GM23248 (cell line): ENCODE measurements around the gene BTBD18. TPM values are rescaled to one million over a fixed set of nuclear protein-coding genes. Genes with fewer than 3 reads are reported as not detected.
A peak's percentile ranks its signal among the peaks of the same experiment; 100 is the strongest.
"Not testable (repeated sequence)": the region's sequence is repeated elsewhere in the genome, so short reads cannot be mapped to it uniquely, and the experiment has no call there.

Source experiments
- DNase-seq: peaks from one replicate; pipeline ENCODE4 v3.0.0-alpha.2; 2015
- H2AFZ ChIP-seq: fragments of 200-600 bp; sonication (generic); 2 replicates; pipeline ENCODE4 v1.6.1; 2016; ENCODE audit warnings: antibody characterized with exemption
- H3F3A ChIP-seq: fragments of 200-600 bp; sonication (generic); 2 replicates; pipeline ENCODE4 v1.6.1; 2016; ENCODE audit warnings: mild to moderate bottlenecking, antibody characterized with exemption, mixed run types; ENCODE audit not compliant: insufficient read depth
- H3K27ac ChIP-seq: fragments of 200-600 bp; sonication (generic); 2 replicates; pipeline ENCODE4 v1.5.1; 2016; ENCODE audit warnings: mild to moderate bottlenecking
- H3K27me3 ChIP-seq: fragments of 200-600 bp; sonication (generic); replicated peaks from 2 replicates; pipeline ENCODE4 v1.6.1; 2016; ENCODE audit warnings: mild to moderate bottlenecking; ENCODE audit not compliant: insufficient read depth
- H3K36me3 ChIP-seq: fragments of 200-600 bp; sonication (generic); 2 replicates; pipeline ENCODE4 v1.6.1; 2016; ENCODE audit warnings: low read depth, mild to moderate bottlenecking
- H3K4me1 ChIP-seq: fragments of 200-600 bp; sonication (generic); 2 replicates; pipeline ENCODE4 v1.6.1; 2016; ENCODE audit warnings: mild to moderate bottlenecking; ENCODE audit not compliant: insufficient read depth
- H3K4me2 ChIP-seq: fragments of 200-600 bp; sonication (generic); one replicate; pipeline ENCODE4 v1.6.1; 2016; ENCODE audit warnings: mild to moderate bottlenecking; ENCODE audit not compliant: unreplicated experiment
- H3K4me3 ChIP-seq: fragments of 200-600 bp; sonication (generic); 2 replicates; pipeline ENCODE4 v1.5.1; 2016; ENCODE audit warnings: mild to moderate bottlenecking
- H3K79me2 ChIP-seq: fragments of 200-600 bp; sonication (generic); 2 replicates; pipeline ENCODE4 v1.6.1; 2016; ENCODE audit warnings: mild to moderate bottlenecking; ENCODE audit not compliant: insufficient read depth
- H3K9ac ChIP-seq: fragments of 200-600 bp; sonication (generic); 2 replicates; pipeline ENCODE4 v1.6.1; 2016; ENCODE audit warnings: mild to moderate bottlenecking
- H3K9me2 ChIP-seq: fragments of 200-600 bp; sonication (generic); 2 replicates; pipeline ENCODE4 v1.6.1; 2016; ENCODE audit warnings: mixed run types, mild to moderate bottlenecking, moderate library complexity; ENCODE audit not compliant: insufficient read depth
- H3K9me3 ChIP-seq: fragments of 200-600 bp; sonication (generic); one replicate; pipeline ENCODE4 v1.6.1; 2017; ENCODE audit warnings: low read depth
- H4K20me1 ChIP-seq: fragments of 200-600 bp; sonication (generic); 2 replicates; pipeline ENCODE4 v1.6.0; 2016; ENCODE audit not compliant: insufficient read depth
- EZH2 ChIP-seq: fragments of 200-600 bp; sonication (generic); IDR thresholded peaks from 2 replicates; pipeline ENCODE4 v1.6.1; 2018; ENCODE audit warnings: antibody characterized with exemption, mild to moderate bottlenecking; ENCODE audit not compliant: insufficient read depth, poor library complexity, severe bottlenecking
- EZH2phosphoT487 ChIP-seq: fragments of 200-600 bp; sonication (generic); IDR thresholded peaks from 2 replicates; pipeline ENCODE4 v1.6.1; 2018; ENCODE audit warnings: antibody characterized with exemption, moderate library complexity, mild to moderate bottlenecking, low read depth; ENCODE audit not compliant: insufficient read depth
- WGBS, 2 experiments: methylation state at CpG; one replicate each; pipeline ENCODE4 v1.1.6; 2015 to 2017; ENCODE audit warnings: low lambda C conversion rate in 2 of 2, low coverage in 1 of 2; ENCODE audit errors: missing lambda C conversion rate in 2 of 2; 5-methylcytosine and 5-hydroxymethylcytosine counted together
- in situ Hi-C: fragments of 300-500 bp; cut with MboI; formaldehyde crosslinking; loops from 2 replicates; pipeline ENCODE4 v1.15.0; 2020
- polyA plus RNA-seq: library from polyadenylated mRNA; unstranded; fragments of >200 nt; fragmentation: Nextera tagmentation; extraction: Ambion mirVana; gene quantifications from 2 replicates; pipeline ENCODE4 v1.2.1, GENCODE V29; 2016
- total RNA-seq: library from RNA; depleted of rRNA; stranded (reverse); fragments of >200 nt; shearing (Covaris generic); gene quantifications from 2 replicates; pipeline ENCODE4 v1.2.3, GENCODE V29; 2014

BTBD18 gene
- total and polyA plus RNA-seq, 2 experiments from 2014 or later = not detected

DNA sequence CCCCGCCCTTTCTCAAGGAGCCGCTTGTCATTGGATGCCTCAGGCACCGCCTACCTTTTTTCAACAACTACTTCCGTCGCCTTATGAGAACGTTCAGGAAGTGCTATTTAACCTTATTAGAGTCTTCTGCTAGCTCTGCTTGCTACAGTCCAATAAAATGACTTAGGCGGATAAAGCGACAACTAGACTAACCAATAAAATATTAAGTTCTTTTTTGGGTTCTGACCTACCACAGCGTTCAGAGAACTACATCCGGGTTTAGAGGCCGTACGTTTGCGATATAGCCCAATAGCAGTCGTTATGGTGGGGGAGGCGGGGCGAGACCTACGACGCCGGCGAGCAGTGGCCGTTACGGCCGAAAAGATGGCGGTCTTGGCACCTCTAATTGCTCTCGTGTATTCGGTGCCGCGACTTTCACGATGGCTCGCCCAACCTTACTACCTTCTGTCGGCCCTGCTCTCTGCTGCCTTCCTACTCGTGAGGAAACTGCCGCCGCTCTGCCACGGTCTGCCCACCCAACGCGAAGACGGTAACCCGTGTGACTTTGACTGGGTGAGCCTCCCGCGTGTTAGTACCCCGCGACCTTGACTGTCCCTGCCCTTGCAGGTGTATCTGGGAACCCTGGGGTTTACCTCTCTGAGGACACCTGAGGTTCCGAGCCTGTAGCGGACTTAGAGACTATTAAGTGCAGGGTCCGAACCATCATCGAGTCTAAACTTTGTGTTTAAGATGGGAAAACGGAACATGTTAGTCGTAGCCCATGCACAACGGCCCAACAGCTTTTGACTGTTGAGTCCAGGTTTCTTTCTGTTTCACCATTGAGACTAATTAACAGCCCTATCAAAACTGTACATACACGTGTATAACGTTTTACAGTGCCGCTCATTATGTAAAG lies 39.1 kb downstream of the BTBD18 start, which contains the start of gene TMX2:
TMX2 (plus strand) TSS at position 338 of the 895 bp plus-strand sequence; CDS start at position 364, 26 bp downstream.
- DNase-seq = peak; percentile 99
- Histone ChIP-seq H4K20me1 (no peaks in the 10 kb centered on the region), H3K4me1 (peaks cover 24% of the 10 kb centered on the region), H3K9ac (peak within 1 kb of the TSS; percentile 96), H3K36me3 (no peaks in the 10 kb centered on the region), H3K27me3 (no peaks in the 10 kb centered on the region), H3K9me2 (no peaks in the 10 kb centered on the region), H3K79me2 (peaks cover 80% of the 10 kb centered on the region), H3K27ac (peak within 1 kb of the TSS; percentile 93), H3K9me3 (no peaks in the 10 kb centered on the region), H3F3A (peaks cover 6% of the 10 kb centered on the region; the same call in 1 of the 2 replicates), H3K4me3 (peak within 1 kb of the TSS; percentile 99), H2AFZ (peak within 1 kb of the TSS; percentile 94), H3K4me2 (peak within 1 kb of the TSS; percentile 92)
- TF ChIP-seq EZH2 (no peak), EZH2phosphoT487 (no peak)
- 1% methylated on average over 52 to 53 of the region's 53 CpGs for WGBS, 2 experiments
- in situ Hi-C loops = no loop called here

- WGBS, 2 experiments = 1 to 2% methylated on average over 47 to 51 of the region's 51 CpGs
- in situ Hi-C loops = no loop called here
- H3K79me2 ChIP-seq = peaks cover 89% of the 10 kb centered on the region
Observed at GRCh38 chr11:57711414-57712255, 40.0 kb downstream of the BTBD18 start, which contains the start of gene MED19. TSS of gene MED19 (minus strand) at chr11:57712215. CDS start at chr11:57712179, 36 bp downstream.

DNA sequence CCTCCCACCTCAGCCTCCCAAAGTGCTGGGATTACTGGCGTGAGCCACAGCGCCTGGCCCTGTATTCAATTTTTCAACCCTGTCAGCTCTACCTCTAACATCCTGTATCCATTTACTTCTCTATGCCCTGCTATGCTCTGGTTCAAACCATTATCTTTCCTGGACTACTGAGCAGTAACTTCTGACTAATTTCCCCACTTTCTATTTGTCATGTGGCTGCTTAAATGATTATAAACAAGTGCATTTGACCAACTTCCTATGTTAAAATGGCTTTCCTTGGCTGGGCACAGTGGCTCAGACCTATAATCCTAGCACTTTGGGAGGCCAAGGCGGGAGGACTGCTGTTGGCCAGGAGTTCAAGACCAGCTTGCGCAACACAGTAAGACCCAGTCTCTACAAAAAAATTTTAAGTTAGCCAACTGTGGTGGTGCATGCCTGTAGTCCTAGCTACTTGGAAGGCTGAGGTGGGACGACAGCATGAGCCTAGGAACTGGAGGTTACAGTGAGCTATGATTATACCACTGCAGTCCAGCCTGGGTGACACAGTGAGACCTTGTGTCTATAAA lies 41.7 kb downstream of the BTBD18 start:
- no peak for DNase-seq
- Histone ChIP-seq H3K9me3 (no peaks in the 10 kb centered on the region), H3K4me1 (peaks cover 24% of the 10 kb centered on the region), H4K20me1 (no peaks in the 10 kb centered on the region), H3K9ac (no peak overlapping the region), H3K4me3 (no peak overlapping the region), H3K79me2 (peaks cover 95% of the 10 kb centered on the region), H3F3A (peaks cover 9% of the 10 kb centered on the region; the same call in 1 of the 2 replicates), H3K4me2 (no peak overlapping the region), H3K27ac (no peak overlapping the region), H3K9me2 (no peaks in the 10 kb centered on the region), H3K36me3 (0 out of 2 replicates have a peak, but pooled peaks cover 1% of the 10 kb centered on the region), H2AFZ (no peak overlapping the region), H3K27me3 (no peaks in the 10 kb centered on the region)
- TF ChIP-seq EZH2phosphoT487 (no peak), EZH2 (no peak)
- in situ Hi-C loops = no loop called here
- 96 to 99% methylated on average over 5 of the region's 5 CpGs for WGBS, 2 experiments

More at GRCh38 chr11:57711414-57712255, 40.0 kb downstream of the BTBD18 start, which contains the start of gene MED19:
- Histone ChIP-seq H3F3A (peaks cover 6% of the 10 kb centered on the region; the same call in 1 of the 2 replicates), H3K4me1 (peaks cover 24% of the 10 kb centered on the region), H3K27me3 (no peaks in the 10 kb centered on the region), H3K27ac (peak within 1 kb of the TSS; percentile 93), H3K9ac (peak within 1 kb of the TSS; percentile 96), H3K4me3 (peak within 1 kb of the TSS; percentile 99), H4K20me1 (no peaks in the 10 kb centered on the region), H3K4me2 (peak within 1 kb of the TSS; percentile 92), H3K9me2 (no peaks in the 10 kb centered on the region), H2AFZ (peak within 1 kb of the TSS; percentile 94), H3K36me3 (no peaks in the 10 kb centered on the region), H3K9me3 (no peaks in the 10 kb centered on the region)
- DNase-seq = peak; percentile 89
- TF ChIP-seq EZH2 (no peak), EZH2phosphoT487 (no peak)

DNA sequence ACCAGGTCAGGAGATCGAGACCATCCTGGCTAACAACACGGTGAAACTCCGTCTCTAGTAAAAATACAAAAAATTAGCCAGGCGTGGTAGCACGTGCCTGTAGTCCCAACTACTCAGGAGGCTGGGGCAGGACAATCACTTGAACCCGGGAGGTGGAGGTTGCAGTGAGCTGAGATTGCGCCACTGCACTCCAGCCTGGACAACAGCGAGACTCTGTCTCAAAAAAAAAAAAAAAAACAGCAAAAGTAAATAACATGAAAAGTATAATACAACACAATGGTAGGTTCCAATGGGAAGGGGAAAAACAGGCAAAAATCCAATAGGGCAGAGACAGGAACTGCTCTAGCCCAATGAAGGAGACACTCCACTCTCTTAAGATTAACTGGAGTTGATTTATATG lies 46.2 kb downstream of the BTBD18 start:
- H3K9me3 ChIP-seq, H3K4me3 ChIP-seq, H3K4me2 ChIP-seq, H2AFZ ChIP-seq, H3K27ac ChIP-seq, H3K9me2 ChIP-seq, H3K9ac ChIP-seq, H3K4me1 ChIP-seq, H4K20me1 ChIP-seq, DNase-seq, in situ Hi-C loops, H3K27me3 ChIP-seq: not testable (repeated sequence)
- Histone ChIP-seq H3F3A (peaks cover 42% of the 10 kb centered on the region), H3K36me3 (peaks cover 32% of the 10 kb centered on the region), H3K79me2 (peaks cover 63% of the 10 kb centered on the region)
- WGBS, 2 experiments = 76 to 79% methylated on average over 8 of the region's 8 CpGs
